Kidney epithelial cell (primary cell): Measurements from ENCODE around the gene CEP290. TPM values are rescaled to one million over a fixed set of nuclear protein-coding genes. Genes with fewer than 3 reads are reported as not detected.

Experiments
- DNase-seq: peaks from one replicate; pipeline ENCODE4 v3.0.0-alpha.2; 2010; ENCODE audit warnings: low read depth
- H3K27me3 ChIP-seq: 2 replicates; pipeline ENCODE4 v1.6.0; 2011; ENCODE audit warnings: low read length; ENCODE audit not compliant: control insufficient read depth, insufficient read depth
- H3K36me3 ChIP-seq: 2 replicates; pipeline ENCODE4 v1.5.1; 2011; ENCODE audit warnings: low read length; ENCODE audit not compliant: control insufficient read depth, insufficient read depth
- H3K4me3 ChIP-seq: 2 replicates; pipeline ENCODE4 v1.5.1; 2011; ENCODE audit warnings: low read depth, mild to moderate bottlenecking, control low read depth, low read length
- total RNA-seq: library from RNA; depleted of rRNA; stranded (reverse); fragments of >200 nt; gene quantifications from 2 replicates; pipeline ENCODE4 v1.2.3, GENCODE V29; 2015
- TF ChIP-seq, protein P1 (sequence below): IDR thresholded peaks from 2 replicates; pipeline ENCODE4 v1.5.1; 2011; ENCODE audit warnings: mild to moderate bottlenecking, moderate library complexity, low read length, control low read depth, inconsistent platforms; ENCODE audit not compliant: insufficient read depth, poor library complexity, severe bottlenecking

The CEP290 gene
- total RNA-seq, 1 donor from 2014 or later, result 19.3 TPM

- TF ChIP-seq, protein P1, sequence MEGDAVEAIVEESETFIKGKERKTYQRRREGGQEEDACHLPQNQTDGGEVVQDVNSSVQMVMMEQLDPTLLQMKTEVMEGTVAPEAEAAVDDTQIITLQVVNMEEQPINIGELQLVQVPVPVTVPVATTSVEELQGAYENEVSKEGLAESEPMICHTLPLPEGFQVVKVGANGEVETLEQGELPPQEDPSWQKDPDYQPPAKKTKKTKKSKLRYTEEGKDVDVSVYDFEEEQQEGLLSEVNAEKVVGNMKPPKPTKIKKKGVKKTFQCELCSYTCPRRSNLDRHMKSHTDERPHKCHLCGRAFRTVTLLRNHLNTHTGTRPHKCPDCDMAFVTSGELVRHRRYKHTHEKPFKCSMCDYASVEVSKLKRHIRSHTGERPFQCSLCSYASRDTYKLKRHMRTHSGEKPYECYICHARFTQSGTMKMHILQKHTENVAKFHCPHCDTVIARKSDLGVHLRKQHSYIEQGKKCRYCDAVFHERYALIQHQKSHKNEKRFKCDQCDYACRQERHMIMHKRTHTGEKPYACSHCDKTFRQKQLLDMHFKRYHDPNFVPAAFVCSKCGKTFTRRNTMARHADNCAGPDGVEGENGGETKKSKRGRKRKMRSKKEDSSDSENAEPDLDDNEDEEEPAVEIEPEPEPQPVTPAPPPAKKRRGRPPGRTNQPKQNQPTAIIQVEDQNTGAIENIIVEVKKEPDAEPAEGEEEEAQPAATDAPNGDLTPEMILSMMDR, result no peak
- Histone ChIP-seq H3K27me3 (no peaks in the 10 kb centered on the region), H3K4me3 (no peak overlapping the region), H3K36me3 (no peaks in the 10 kb centered on the region)
- DNase-seq, result no peak
Measured at GRCh38 chr12:88067301-88067700, 74.6 kb downstream of the CEP290 start.

DNA sequence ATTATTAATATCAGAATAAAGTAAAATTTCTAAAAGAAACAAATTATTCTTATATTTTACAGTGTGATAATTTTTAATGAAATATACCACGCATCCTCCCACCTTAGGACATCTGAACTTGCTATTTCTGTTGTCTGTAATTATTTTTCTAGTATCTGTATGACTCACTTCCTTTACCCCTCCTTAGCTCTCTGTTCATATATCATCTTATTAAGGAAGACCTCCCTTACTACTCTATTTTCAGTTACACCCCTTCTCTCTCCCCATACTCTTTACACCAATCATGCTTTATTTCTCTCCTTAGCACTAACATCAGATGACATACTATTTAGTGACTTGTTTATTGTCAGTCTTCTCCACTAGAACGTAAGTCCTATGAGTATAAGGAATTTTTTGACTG, 78.5 kb downstream of the CEP290 start:
- Histone ChIP-seq H3K4me3 (no peak overlapping the region), H3K36me3 (no peaks in the 10 kb centered on the region), H3K27me3 (no peaks in the 10 kb centered on the region)
- TF ChIP-seq, protein P1, result no peak
- no peak for DNase-seq

DNA sequence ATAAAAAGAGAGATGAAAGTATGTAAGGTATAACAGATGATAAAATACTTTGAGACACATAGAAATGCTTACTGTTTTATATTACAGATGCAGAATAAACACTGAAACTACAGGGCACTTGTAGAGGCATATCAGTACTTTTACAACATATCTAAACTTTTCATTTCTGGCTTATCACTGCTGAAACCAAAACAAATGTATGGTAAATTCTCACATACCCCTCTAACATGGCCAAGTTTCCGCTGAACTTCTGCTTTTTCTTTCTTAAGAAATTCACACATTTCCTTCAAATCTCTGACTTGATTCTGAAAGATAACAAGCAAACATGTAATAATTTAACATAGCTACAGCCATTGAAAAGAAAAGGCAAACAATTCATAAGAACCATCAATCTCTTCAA, 79.4 kb downstream of the CEP290 start:
- no peak for DNase-seq
- TF ChIP-seq, protein P1, result no peak
- Histone ChIP-seq H3K36me3 (no peaks in the 10 kb centered on the region), H3K27me3 (no peaks in the 10 kb centered on the region), H3K4me3 (no peak overlapping the region)

DNA sequence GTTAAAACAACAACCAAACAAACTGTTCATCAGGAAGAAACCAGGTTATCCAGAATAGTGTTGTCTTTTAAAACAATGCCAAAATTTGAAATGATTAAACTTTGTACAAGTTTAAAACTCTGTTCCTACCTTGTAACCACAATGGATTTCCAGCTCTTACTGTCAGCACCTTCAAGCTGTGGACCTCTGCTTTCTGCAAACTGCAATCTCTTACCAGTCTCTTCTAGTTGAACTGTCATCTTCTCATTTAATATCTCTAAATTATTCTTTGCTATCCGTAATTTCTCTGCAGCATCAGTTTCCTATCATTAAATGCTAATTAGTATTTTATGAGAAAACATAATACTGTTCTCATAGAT, 83.2 kb downstream of the CEP290 start:
- DNase-seq, result no peak
- H3K27me3 ChIP-seq, result no peaks in the 10 kb centered on the region
- H3K36me3 ChIP-seq, result no peaks in the 10 kb centered on the region
- TF ChIP-seq, protein P1, result no peak
- H3K4me3 ChIP-seq, result no peak overlapping the region

DNA sequence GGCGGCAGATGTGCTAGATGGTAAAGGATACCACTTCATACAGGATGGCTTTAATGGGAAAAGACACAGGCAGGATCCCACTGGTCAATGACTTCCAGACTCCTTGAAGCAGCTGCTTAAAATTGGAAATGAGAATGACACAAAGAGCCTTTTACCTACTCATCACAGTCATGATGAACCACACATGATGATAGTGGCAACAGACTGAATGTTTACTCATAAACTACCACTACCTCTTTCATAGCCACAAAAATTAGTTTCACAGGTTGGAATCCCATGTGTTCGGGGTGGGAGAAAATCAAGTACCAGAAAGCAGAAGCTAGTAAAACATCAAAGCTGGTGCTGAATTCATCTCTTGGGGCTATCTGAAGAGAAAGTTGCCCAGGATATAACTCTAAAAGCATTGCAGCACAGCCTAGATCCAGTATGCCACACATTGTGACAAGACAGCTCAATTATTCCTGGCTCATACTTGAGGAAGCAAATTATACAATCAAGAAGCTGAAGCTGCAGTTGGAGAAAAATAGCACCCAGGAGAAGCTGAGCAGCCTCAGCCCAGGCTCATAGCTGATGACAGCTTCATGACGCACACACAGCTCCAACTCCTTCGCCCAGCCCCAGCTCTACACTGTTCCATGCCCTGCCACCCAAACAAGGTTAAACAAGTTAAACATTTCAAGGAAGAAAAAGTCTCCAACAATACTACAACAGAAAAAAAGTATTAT, 83.7 kb downstream of the CEP290 start:
- Histone ChIP-seq H3K4me3 (no peak overlapping the region), H3K36me3 (no peaks in the 10 kb centered on the region), H3K27me3 (no peaks in the 10 kb centered on the region)
- TF ChIP-seq, protein P1, result no peak
- DNase-seq, result no peak

DNA sequence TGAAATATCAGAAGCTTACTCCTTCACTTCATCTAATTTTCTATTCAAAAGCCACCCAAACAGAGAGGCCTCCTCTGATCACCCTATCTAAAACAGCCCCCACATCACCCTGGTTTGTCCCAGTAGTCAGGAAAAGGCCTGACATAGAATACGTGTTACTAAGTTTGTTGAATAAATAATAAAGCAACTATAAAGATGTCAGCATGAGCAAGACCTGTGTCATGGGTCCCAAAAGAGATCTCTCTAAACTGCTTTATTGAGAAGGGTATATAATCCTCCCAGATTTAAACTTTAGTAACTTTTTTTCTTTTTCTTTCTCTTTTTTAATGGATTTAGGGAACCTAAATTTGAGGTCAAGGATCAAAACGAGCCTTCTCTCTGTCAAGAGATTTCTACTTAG, 85.3 kb downstream of the CEP290 start:
- no peaks in the 10 kb centered on the region for H3K36me3 ChIP-seq
- no peak overlapping the region for H3K4me3 ChIP-seq
- H3K27me3 ChIP-seq, result no peaks in the 10 kb centered on the region
- DNase-seq, result no peak
- TF ChIP-seq, protein P1, result no peak
